GM23248 (cell line): ENCODE results near the gene MYH7. TPM values are rescaled to one million over a fixed set of nuclear protein-coding genes. Genes with fewer than 3 reads are reported as not detected.

ENCODE experiments used
- DNase-seq: peaks from one replicate; pipeline ENCODE4 v3.0.0-alpha.2; 2015
- H2AFZ ChIP-seq: fragments of 200-600 bp; sonication (generic); 2 replicates; pipeline ENCODE4 v1.6.1; 2016; ENCODE audit warnings: antibody characterized with exemption
- H3F3A ChIP-seq: fragments of 200-600 bp; sonication (generic); 2 replicates; pipeline ENCODE4 v1.6.1; 2016; ENCODE audit warnings: mild to moderate bottlenecking, antibody characterized with exemption, mixed run types; ENCODE audit not compliant: insufficient read depth
- H3K27ac ChIP-seq: fragments of 200-600 bp; sonication (generic); 2 replicates; pipeline ENCODE4 v1.5.1; 2016; ENCODE audit warnings: mild to moderate bottlenecking
- H3K27me3 ChIP-seq: fragments of 200-600 bp; sonication (generic); replicated peaks from 2 replicates; pipeline ENCODE4 v1.6.1; 2016; ENCODE audit warnings: mild to moderate bottlenecking; ENCODE audit not compliant: insufficient read depth
- H3K36me3 ChIP-seq: fragments of 200-600 bp; sonication (generic); 2 replicates; pipeline ENCODE4 v1.6.1; 2016; ENCODE audit warnings: low read depth, mild to moderate bottlenecking
- H3K4me1 ChIP-seq: fragments of 200-600 bp; sonication (generic); 2 replicates; pipeline ENCODE4 v1.6.1; 2016; ENCODE audit warnings: mild to moderate bottlenecking; ENCODE audit not compliant: insufficient read depth
- H3K4me2 ChIP-seq: fragments of 200-600 bp; sonication (generic); one replicate; pipeline ENCODE4 v1.6.1; 2016; ENCODE audit warnings: mild to moderate bottlenecking; ENCODE audit not compliant: unreplicated experiment
- H3K4me3 ChIP-seq: fragments of 200-600 bp; sonication (generic); 2 replicates; pipeline ENCODE4 v1.5.1; 2016; ENCODE audit warnings: mild to moderate bottlenecking
- H3K79me2 ChIP-seq: fragments of 200-600 bp; sonication (generic); 2 replicates; pipeline ENCODE4 v1.6.1; 2016; ENCODE audit warnings: mild to moderate bottlenecking; ENCODE audit not compliant: insufficient read depth
- H3K9ac ChIP-seq: fragments of 200-600 bp; sonication (generic); 2 replicates; pipeline ENCODE4 v1.6.1; 2016; ENCODE audit warnings: mild to moderate bottlenecking
- H3K9me2 ChIP-seq: fragments of 200-600 bp; sonication (generic); 2 replicates; pipeline ENCODE4 v1.6.1; 2016; ENCODE audit warnings: mixed run types, mild to moderate bottlenecking, moderate library complexity; ENCODE audit not compliant: insufficient read depth
- H3K9me3 ChIP-seq: fragments of 200-600 bp; sonication (generic); one replicate; pipeline ENCODE4 v1.6.1; 2017; ENCODE audit warnings: low read depth
- H4K20me1 ChIP-seq: fragments of 200-600 bp; sonication (generic); 2 replicates; pipeline ENCODE4 v1.6.0; 2016; ENCODE audit not compliant: insufficient read depth
- EZH2 ChIP-seq: fragments of 200-600 bp; sonication (generic); IDR thresholded peaks from 2 replicates; pipeline ENCODE4 v1.6.1; 2018; ENCODE audit warnings: antibody characterized with exemption, mild to moderate bottlenecking; ENCODE audit not compliant: insufficient read depth, poor library complexity, severe bottlenecking
- EZH2phosphoT487 ChIP-seq: fragments of 200-600 bp; sonication (generic); IDR thresholded peaks from 2 replicates; pipeline ENCODE4 v1.6.1; 2018; ENCODE audit warnings: antibody characterized with exemption, moderate library complexity, mild to moderate bottlenecking, low read depth; ENCODE audit not compliant: insufficient read depth
- WGBS, 2 experiments: methylation state at CpG; one replicate each; pipeline ENCODE4 v1.1.6; 2015 to 2017; ENCODE audit warnings: low lambda C conversion rate in 2 of 2, low coverage in 1 of 2; ENCODE audit errors: missing lambda C conversion rate in 2 of 2; 5-methylcytosine and 5-hydroxymethylcytosine counted together
- in situ Hi-C: fragments of 300-500 bp; cut with MboI; formaldehyde crosslinking; loops from 2 replicates; pipeline ENCODE4 v1.15.0; 2020
- polyA plus RNA-seq: library from polyadenylated mRNA; unstranded; fragments of >200 nt; fragmentation: Nextera tagmentation; extraction: Ambion mirVana; gene quantifications from 2 replicates; pipeline ENCODE4 v1.2.1, GENCODE V29; 2016
- total RNA-seq: library from RNA; depleted of rRNA; stranded (reverse); fragments of >200 nt; shearing (Covaris generic); gene quantifications from 2 replicates; pipeline ENCODE4 v1.2.3, GENCODE V29; 2014

Gene MYH7
- total and polyA plus RNA-seq, 2 experiments from 2014 or later = not detected

GRCh38 chr14:23376482-23377197 lies 58.8 kb downstream of the MYH7 start, which contains the start of gene CMTM5:
Gene CMTM5 (plus strand): TSS chr14:23377046. CDS start chr14:23377252, 206 bp downstream.
- Histone ChIP-seq H3K9ac (no peak within 1 kb of the TSS), H4K20me1 (no peaks in the 10 kb centered on the region), H3K27me3 (peaks cover 12% of the 10 kb centered on the region; the same call in 1 of the 2 replicates), H3K36me3 (no peaks in the 10 kb centered on the region), H3K9me3 (no peaks in the 10 kb centered on the region), H3K4me1 (no peaks in the 10 kb centered on the region), H3K4me3 (no peak within 1 kb of the TSS), H3K79me2 (no peaks in the 10 kb centered on the region), H2AFZ (no peak within 1 kb of the TSS), H3K27ac (no peak within 1 kb of the TSS), H3K9me2 (no peaks in the 10 kb centered on the region), H3K4me2 (no peak within 1 kb of the TSS), H3F3A (no peaks in the 10 kb centered on the region)
- no peak for DNase-seq
- TF ChIP-seq EZH2phosphoT487 (no peak), EZH2 (no peak)
- in situ Hi-C loops = no loop called here
- 54 to 55% methylated on average over 13 of the region's 13 CpGs for WGBS, 2 experiments

- no peak for DNase-seq
- no peaks in the 10 kb centered on the region for H3K9me3 ChIP-seq
- no peaks in the 10 kb centered on the region for H3K79me2 ChIP-seq
- no peak overlapping the region for H3K9ac ChIP-seq
- no peaks in the 10 kb centered on the region for H4K20me1 ChIP-seq
- no peaks in the 10 kb centered on the region for H3K4me1 ChIP-seq
- H3K36me3 ChIP-seq = no peaks in the 10 kb centered on the region
- H3K4me2 ChIP-seq = no peak overlapping the region
- TF ChIP-seq EZH2 (no peak), EZH2phosphoT487 (no peak)
- WGBS, 2 experiments = 71 to 75% methylated on average over 21 of the region's 21 CpGs
- H3K9me2 ChIP-seq = no peaks in the 10 kb centered on the region
- in situ Hi-C loops = no loop called here
- no peaks in the 10 kb centered on the region for H3F3A ChIP-seq
- no peak overlapping the region for H3K4me3 ChIP-seq
- peaks cover 9% of the 10 kb centered on the region; the same call in 1 of the 2 replicates for H3K27me3 ChIP-seq
- H2AFZ ChIP-seq = no peak overlapping the region
- H3K27ac ChIP-seq = no peak overlapping the region
These were observed 59.8 kb downstream of the MYH7 start for GRCh38 chr14:23375527-23376251.

GRCh38 chr14:23373041-23373440 lies 62.4 kb downstream of the MYH7 start:
- WGBS, 2 experiments = 59 to 62% methylated on average over 3 of the region's 3 CpGs
- H3K36me3 ChIP-seq = no peaks in the 10 kb centered on the region
- no peak for DNase-seq
- no peak for TF ChIP-seq EZH2phosphoT487
- no peak for TF ChIP-seq EZH2
- H3K4me1 ChIP-seq = no peaks in the 10 kb centered on the region
- H4K20me1 ChIP-seq = no peaks in the 10 kb centered on the region
- no peak overlapping the region for H3K4me3 ChIP-seq
- no peak overlapping the region for H3K27ac ChIP-seq
- H3K79me2 ChIP-seq = no peaks in the 10 kb centered on the region
- no peak overlapping the region for H3K9ac ChIP-seq
- H3K9me2 ChIP-seq = no peaks in the 10 kb centered on the region
- in situ Hi-C loops = no loop called here
- H3K9me3 ChIP-seq = no peaks in the 10 kb centered on the region
- H2AFZ ChIP-seq = no peak overlapping the region
- no peaks in the 10 kb centered on the region for H3F3A ChIP-seq
- no peak overlapping the region for H3K4me2 ChIP-seq
- no peaks in the 10 kb centered on the region for H3K27me3 ChIP-seq

GRCh38 chr14:23372509-23372908 lies 63.0 kb downstream of the MYH7 start, which contains the start of gene IL25:
Gene IL25 (plus strand): TSS chr14:23372809.
- in situ Hi-C loops = no loop called here
- 50 to 63% methylated on average over 2 of the region's 2 CpGs for WGBS, 2 experiments
- no peaks in the 10 kb centered on the region for H3K36me3 ChIP-seq
- no peaks in the 10 kb centered on the region for H3K9me3 ChIP-seq
- no peak within 1 kb of the TSS for H2AFZ ChIP-seq
- TF ChIP-seq EZH2phosphoT487 = no peak
- H3K27ac ChIP-seq = no peak within 1 kb of the TSS
- no peak within 1 kb of the TSS for H3K9ac ChIP-seq
- H3K4me1 ChIP-seq = no peaks in the 10 kb centered on the region
- H3K27me3 ChIP-seq = no peaks in the 10 kb centered on the region
- no peak within 1 kb of the TSS for H3K4me2 ChIP-seq
- no peak within 1 kb of the TSS for H3K4me3 ChIP-seq
- no peaks in the 10 kb centered on the region for H3K9me2 ChIP-seq
- DNase-seq = no peak
- H4K20me1 ChIP-seq = no peaks in the 10 kb centered on the region
- no peaks in the 10 kb centered on the region for H3K79me2 ChIP-seq
- H3F3A ChIP-seq = no peaks in the 10 kb centered on the region
